Activated CD4-positive, alpha-beta T cell treated with anti-CD3 and anti-CD28 coated beads, Interleukin-2, amount 10 ng/mL, durations not matched to agents 7 days and 5 days (primary cell): ENCODE data around the gene XPO6. TPM values are rescaled to one million over a fixed set of nuclear protein-coding genes. Genes with fewer than 3 reads are reported as not detected.
A peak's percentile ranks its signal among the peaks of the same experiment; 100 is the strongest.

Source experiments
- CTCF ChIA-PET: fragments of 350-600 bp; sonication (Branson Sonifier 250); formaldehyde crosslinking; loops from one replicate; lab custom pipeline; 2021; ENCODE audit warnings: antibody characterized with exemption; lab: Charles Lee
- POLR2A ChIA-PET: fragments of 350-600 bp; sonication (Branson Sonifier 250); formaldehyde crosslinking; loops from one replicate; lab custom pipeline; 2021; ENCODE audit warnings: antibody characterized with exemption; lab: Charles Lee
- DNase-seq: peaks from one replicate; pipeline ENCODE4 v3.0.0-alpha.2; 2020
- H3K27ac Mint-ChIP-seq: one replicate; pipeline ENCODE4 v1.8.0; 2021; ENCODE audit warnings: mild to moderate bottlenecking, moderate library complexity, mixed read lengths
- H3K27me3 Mint-ChIP-seq: one replicate; pipeline ENCODE4 v1.8.0; 2021; ENCODE audit warnings: mixed read lengths
- H3K36me3 Mint-ChIP-seq: one replicate; pipeline ENCODE4 v1.8.0; 2021; ENCODE audit warnings: low read depth, mixed read lengths
- H3K4me1 Mint-ChIP-seq: one replicate; pipeline ENCODE4 v1.8.0; 2021; ENCODE audit warnings: mixed read lengths
- H3K4me3 Mint-ChIP-seq: one replicate; pipeline ENCODE4 v1.8.0; 2021; ENCODE audit warnings: mild to moderate bottlenecking, moderate library complexity, mixed read lengths
- H3K9me3 Mint-ChIP-seq: one replicate; pipeline ENCODE4 v1.8.0; 2021; ENCODE audit warnings: mixed read lengths
- total RNA-seq, 2 experiments: library from RNA; stranded (reverse); gene quantifications; one replicate each; pipeline ENCODE4 v1.2.3, GENCODE V29; 2021

Gene XPO6
- total RNA-seq, 2 experiments from 2014 or later = 237 to 304 TPM

DNA sequence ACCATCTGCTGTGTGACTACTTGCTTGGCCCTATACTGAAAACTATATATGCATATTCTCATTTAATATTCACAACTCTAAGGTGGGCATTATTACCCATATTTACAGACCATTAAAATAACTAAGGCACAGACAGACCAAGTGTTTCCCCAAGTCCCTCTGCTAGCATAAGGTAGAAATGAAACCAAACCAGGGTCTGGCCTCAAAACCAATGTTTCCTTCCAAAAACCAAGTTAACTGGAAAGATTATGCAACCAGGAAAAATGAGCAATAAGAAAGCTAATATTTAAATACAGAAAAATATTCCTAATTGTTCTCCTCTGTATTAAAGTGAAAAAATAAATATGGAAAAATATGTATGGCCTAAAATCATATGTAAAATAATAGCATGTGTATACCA, 50.1 kb downstream of the XPO6 start:
- POLR2A ChIA-PET = no interaction called here
- H3K9me3 Mint-ChIP-seq = no peaks in the 10 kb centered on the region
- no peaks in the 10 kb centered on the region for H3K27me3 Mint-ChIP-seq
- CTCF ChIA-PET = interaction anchor here (0.6 to 2.0 kb wide), 4 partner anchors 10 to 555 kb away, joined by 3 to 6 read pairs (median 4); no protein-coding TSS in a partner anchor
- DNase-seq = no peak
- peaks cover 63% of the 10 kb centered on the region for H3K36me3 Mint-ChIP-seq
- peak overlapping the region; percentile 46 for H3K27ac Mint-ChIP-seq
- H3K4me1 Mint-ChIP-seq = peaks cover 81% of the 10 kb centered on the region
- no peak overlapping the region for H3K4me3 Mint-ChIP-seq

DNA sequence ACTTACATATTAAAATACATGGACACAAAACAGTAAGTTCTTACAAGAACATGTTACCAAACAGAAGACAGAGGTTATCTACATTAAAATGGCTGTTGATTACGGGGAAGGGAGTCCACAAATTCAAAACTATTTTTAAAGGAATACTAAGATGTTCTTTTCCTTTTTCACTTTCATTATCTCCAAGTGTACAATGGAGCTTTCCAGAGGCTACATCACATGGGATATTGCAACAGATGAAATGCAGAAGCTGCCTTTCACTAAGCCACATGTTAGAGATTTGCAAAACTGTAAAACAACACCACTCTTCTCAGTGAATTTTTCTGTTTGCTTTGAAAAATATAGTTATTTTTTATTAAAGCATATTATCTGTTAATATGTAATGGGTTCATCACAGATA, 53.6 kb downstream of the XPO6 start:
- CTCF ChIA-PET = interaction anchor here (2.1 kb wide), 1 partner anchor 33 kb away, joined by 6 read pairs; no protein-coding TSS in a partner anchor
- H3K27ac Mint-ChIP-seq = peak overlapping the region; percentile 54
- H3K4me3 Mint-ChIP-seq = no peak overlapping the region
- peaks cover 67% of the 10 kb centered on the region for H3K4me1 Mint-ChIP-seq
- H3K27me3 Mint-ChIP-seq = no peaks in the 10 kb centered on the region
- no peak for DNase-seq
- POLR2A ChIA-PET = no interaction called here
- H3K9me3 Mint-ChIP-seq = no peaks in the 10 kb centered on the region
- peaks cover 62% of the 10 kb centered on the region for H3K36me3 Mint-ChIP-seq

DNA sequence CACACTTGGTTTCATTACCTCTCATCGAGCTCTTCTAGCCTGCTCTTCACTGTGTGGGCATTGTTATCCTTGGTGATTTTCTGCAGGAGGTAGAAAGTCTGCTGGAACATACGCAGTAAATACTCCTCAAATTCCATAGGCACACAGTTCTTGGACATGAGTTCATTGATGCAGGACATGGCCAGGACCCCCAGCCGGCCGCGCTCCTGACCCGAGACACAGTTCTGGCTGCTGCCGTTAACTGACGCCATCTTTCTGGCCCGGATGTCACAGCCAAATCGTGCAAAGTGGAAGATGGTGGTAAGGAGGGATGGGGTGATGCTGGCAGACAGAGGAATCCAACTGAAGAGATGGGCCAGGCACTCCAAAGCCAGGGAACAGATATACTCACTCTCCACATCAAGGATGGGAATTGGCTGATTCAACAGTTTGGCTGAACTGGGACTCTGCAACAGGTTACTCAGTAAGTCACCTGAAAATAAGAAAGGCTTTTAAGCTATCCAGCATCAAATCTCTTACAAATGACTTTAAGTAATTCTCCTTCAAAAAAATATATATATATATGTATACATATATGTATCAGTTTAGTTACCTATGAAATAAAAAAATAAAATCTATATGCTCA, 55.6 kb downstream of the XPO6 start:
- peaks cover 69% of the 10 kb centered on the region for H3K36me3 Mint-ChIP-seq
- no peak for DNase-seq
- no peak overlapping the region for H3K4me3 Mint-ChIP-seq
- POLR2A ChIA-PET = no interaction called here
- no peaks in the 10 kb centered on the region for H3K9me3 Mint-ChIP-seq
- H3K4me1 Mint-ChIP-seq = peaks cover 56% of the 10 kb centered on the region
- CTCF ChIA-PET = interaction anchor here (0.8 kb wide), 1 partner anchor 12 kb away, joined by 3 read pairs; no protein-coding TSS in a partner anchor
- H3K27ac Mint-ChIP-seq = peak overlapping the region; percentile 33
- no peaks in the 10 kb centered on the region for H3K27me3 Mint-ChIP-seq

DNA sequence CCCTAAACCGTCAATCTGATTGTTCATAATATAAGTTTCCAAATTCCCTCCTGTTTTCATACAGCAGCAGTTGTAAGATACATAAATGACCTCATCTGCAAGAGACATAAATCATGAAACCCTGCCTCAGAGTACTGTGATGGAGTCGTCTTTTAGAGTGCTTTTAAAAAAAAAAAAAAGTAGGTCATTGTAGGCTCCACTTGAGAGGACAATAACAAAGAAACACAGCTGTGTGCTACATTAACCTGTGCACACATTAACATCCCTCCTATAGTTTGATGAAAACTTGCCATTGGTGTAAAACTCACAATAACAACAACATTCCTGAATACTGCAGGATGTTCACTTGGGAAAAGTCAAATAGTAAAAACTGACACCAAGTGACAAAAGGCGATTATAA, 56.5 kb downstream of the XPO6 start:
- Mint-ChIP-seq H3K36me3 (peaks cover 73% of the 10 kb centered on the region), H3K27me3 (no peaks in the 10 kb centered on the region), H3K4me1 (peaks cover 58% of the 10 kb centered on the region), H3K4me3 (no peak overlapping the region), H3K9me3 (no peaks in the 10 kb centered on the region), H3K27ac (no peak overlapping the region)
- no peak for DNase-seq
- CTCF ChIA-PET = interaction anchor here (0.6 to 1.0 kb wide), 3 partner anchors 7 to 22 kb away, joined by 3 to 4 read pairs (median 3); no protein-coding TSS in a partner anchor
- POLR2A ChIA-PET = no interaction called here

DNA sequence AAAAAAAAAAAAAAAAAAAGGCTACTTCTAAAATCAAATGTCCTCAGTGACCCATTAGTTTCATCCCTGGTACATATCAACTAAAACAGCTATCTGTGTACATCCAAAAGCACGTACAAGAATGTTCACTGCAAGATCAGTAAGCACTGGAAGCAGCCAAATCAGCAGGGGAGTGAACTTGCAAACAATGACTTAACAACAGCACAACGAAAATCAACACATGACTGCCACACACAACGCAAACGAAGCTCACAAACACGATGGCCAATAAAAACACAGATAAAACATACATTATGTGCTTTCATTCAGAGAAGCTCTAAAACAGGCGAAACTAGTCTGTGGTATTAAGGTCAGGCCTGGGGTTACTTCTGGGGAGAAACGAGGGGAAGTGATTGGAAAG, 60.6 kb downstream of the XPO6 start:
- CTCF ChIA-PET = interaction anchor here (0.6 to 1.7 kb wide), 11 partner anchors 9 to 67 kb away, joined by 3 to 6 read pairs (median 3); no protein-coding TSS in a partner anchor
- Mint-ChIP-seq H3K27me3 (no peaks in the 10 kb centered on the region), H3K9me3 (no peaks in the 10 kb centered on the region), H3K4me3 (no peak overlapping the region), H3K4me1 (peaks cover 69% of the 10 kb centered on the region), H3K36me3 (peaks cover 82% of the 10 kb centered on the region), H3K27ac (peak overlapping the region; percentile 68)
- POLR2A ChIA-PET = no interaction called here
- DNase-seq = no peak

DNA sequence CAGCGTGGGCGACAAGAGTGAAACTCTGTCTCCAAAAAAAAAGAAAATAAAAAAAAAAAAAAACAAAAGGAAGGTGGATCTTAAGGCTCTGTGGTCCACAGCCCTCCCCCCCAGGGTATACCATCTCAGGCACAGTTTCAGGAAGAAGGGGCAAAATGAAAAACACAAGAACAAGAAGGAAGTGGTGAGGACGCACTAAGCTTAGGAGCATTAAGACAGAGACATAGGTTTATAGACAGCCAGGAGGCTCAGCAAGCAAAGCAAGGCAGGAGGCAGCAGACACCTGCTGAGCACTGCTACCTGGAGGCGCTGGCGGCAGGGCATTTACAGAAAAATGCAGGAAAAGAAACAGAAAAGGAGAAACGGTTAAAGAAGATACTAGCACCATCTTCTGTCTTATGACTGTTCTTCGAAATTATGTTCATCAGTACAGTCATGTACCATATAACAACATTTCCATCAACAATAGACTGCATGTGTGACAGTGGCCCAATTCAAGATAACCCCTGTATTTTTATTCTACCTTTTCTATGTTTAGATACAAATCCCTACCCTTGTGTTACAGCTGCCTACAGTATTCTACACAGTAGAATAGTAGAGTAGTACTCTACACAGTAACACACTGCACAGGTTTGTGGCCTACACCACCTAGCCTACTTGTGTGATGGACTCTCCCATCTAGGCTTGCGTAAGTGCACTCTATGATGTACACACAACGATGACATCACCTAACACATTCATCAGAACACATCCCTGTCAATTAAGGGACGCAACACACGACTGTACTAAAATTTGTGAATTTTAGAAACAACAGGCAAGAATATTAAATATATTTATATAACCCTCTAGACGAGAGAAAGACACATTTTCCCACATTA, 62.5 kb downstream of the XPO6 start:
- Mint-ChIP-seq H3K4me3 (peak overlapping the region; percentile 0), H3K27ac (peak overlapping the region; percentile 88), H3K27me3 (no peaks in the 10 kb centered on the region), H3K4me1 (peaks cover 74% of the 10 kb centered on the region), H3K9me3 (no peaks in the 10 kb centered on the region), H3K36me3 (peaks cover 79% of the 10 kb centered on the region)
- POLR2A ChIA-PET = no interaction called here
- CTCF ChIA-PET = interaction anchor here (1.0 kb wide), 2 partner anchors 13 to 26 kb away, joined by 3 read pairs; no protein-coding TSS in a partner anchor
- DNase-seq = peak; percentile 48

DNA sequence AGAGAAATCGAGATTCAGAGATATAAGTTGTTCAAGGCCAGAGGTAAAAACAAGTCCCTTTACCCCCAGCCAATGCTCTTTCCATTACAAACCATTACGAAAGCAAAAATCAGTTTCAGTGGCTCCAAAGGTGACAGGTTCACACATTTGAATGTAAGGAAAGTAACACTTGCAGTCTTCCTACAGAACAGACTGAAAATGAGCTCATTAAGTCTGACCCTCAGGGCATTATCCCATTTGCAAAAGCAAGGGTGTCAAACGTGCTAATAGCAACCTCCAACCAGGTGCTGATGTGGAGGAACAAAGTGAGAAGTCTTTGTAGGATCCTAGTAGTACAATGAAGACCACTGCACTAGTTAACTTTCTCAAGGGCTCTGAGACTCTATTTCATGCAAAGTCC, 65.2 kb downstream of the XPO6 start:
- Mint-ChIP-seq H3K36me3 (peaks cover 78% of the 10 kb centered on the region), H3K4me1 (peaks cover 92% of the 10 kb centered on the region), H3K27me3 (no peaks in the 10 kb centered on the region), H3K9me3 (no peaks in the 10 kb centered on the region), H3K4me3 (no peak overlapping the region), H3K27ac (peak overlapping the region; percentile 47)
- ChIA-PET POLR2A (no interaction called here), CTCF (no interaction called here)
- no peak for DNase-seq

DNA sequence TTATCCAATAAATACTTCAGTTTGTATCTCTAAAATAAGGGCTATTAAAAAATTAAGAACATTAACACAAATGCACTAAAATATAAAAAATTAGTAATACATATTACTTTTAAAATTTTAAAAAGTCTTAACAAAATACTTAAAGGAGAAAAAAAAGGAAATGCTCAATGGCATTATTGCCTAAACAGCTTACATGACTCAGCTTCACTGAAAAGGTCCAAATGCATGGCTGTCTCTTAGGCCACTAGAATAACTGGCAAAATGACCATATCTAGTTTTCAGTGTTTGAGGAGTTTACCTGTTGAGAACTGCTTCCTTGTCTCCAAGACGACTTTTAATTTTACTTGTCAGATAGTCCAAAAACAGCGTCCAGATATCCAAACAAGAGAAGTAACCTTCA, 66.0 kb downstream of the XPO6 start:
- POLR2A ChIA-PET = no interaction called here
- no peak overlapping the region for H3K27ac Mint-ChIP-seq
- H3K36me3 Mint-ChIP-seq = peaks cover 70% of the 10 kb centered on the region
- H3K4me3 Mint-ChIP-seq = no peak overlapping the region
- no peaks in the 10 kb centered on the region for H3K27me3 Mint-ChIP-seq
- CTCF ChIA-PET = no interaction called here
- no peak for DNase-seq
- peaks cover 92% of the 10 kb centered on the region for H3K4me1 Mint-ChIP-seq
- H3K9me3 Mint-ChIP-seq = no peaks in the 10 kb centered on the region

DNA sequence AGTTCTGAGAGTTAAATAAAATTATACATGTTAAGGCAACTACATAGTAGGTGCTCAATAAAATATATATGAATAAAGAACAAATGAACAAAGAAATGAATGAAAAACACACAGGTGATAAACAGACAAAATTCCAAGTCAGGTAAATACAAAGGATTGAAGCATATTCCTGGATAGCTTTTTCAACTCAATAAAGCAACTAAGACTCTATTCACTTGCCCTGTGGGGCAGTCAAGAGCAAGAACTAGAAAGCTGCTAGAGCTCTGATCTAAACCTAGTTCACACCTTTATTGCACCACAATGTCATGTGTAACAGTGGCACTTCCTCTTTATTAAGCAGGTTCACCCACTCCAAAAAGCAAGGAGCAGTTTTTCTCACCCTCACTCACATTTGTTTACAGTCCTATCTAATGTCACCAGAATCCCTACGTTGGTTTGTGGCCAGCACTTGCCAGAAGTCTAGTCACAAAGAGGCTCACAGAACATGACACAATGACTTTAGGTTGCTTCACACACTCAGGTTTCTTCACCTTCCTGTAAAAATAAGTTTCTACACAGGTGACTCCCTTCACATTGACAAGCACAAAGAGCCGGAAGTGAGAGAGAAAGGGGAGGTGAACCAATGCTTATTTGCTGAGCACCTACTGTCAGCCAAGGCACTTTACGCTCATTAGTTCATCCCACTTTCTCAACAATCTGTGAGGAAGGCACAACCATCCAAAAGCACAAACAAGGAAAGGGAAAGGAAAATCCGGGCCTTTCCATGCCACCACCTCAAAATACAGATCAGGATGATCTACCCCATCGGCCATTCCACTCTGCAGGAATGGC, 70.8 kb downstream of the XPO6 start:
- POLR2A ChIA-PET = interaction anchor here (1.0 kb wide), 2 partner anchors 68 to 71 kb away, joined by 3 read pairs; no protein-coding TSS in a partner anchor
- peaks cover 91% of the 10 kb centered on the region for H3K4me1 Mint-ChIP-seq

DNA sequence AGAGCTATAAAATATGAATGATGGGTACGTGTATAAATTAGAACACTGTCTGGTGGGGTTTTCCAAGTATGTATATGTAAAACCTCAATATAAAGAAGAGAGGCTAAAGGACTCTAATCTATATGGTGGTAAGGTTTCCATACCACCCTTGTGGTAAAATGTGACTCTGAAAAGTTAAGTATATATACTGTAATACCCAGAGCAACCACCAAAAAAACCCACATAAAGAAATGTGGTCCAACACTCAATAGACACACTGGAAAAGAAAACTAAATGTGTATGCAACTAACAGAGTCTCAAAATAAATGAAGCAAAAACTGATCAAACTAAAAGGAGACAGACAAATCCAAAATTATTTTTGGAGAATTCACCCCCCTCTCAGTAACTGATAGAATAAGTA, 72.2 kb downstream of the XPO6 start:
- Mint-ChIP-seq H3K36me3 (peaks cover 65% of the 10 kb centered on the region), H3K4me1 (peaks cover 77% of the 10 kb centered on the region), H3K27me3 (no peaks in the 10 kb centered on the region), H3K9me3 (no peaks in the 10 kb centered on the region), H3K4me3 (peak overlapping the region; percentile 55), H3K27ac (peak overlapping the region; percentile 99)
- peak; percentile 57 for DNase-seq
- ChIA-PET CTCF (interaction anchor here (1.4 to 1.5 kb wide), 2 partner anchors 11 to 79 kb away, joined by 4 to 11 read pairs; no protein-coding TSS in a partner anchor), POLR2A (no interaction called here)

More for the DNA sequence above, 70.8 kb downstream of the XPO6 start:
- no peaks in the 10 kb centered on the region for H3K9me3 Mint-ChIP-seq
- peaks cover 62% of the 10 kb centered on the region for H3K36me3 Mint-ChIP-seq
- DNase-seq = peak; percentile 87
- CTCF ChIA-PET = interaction anchor here (0.6 to 1.6 kb wide), 9 partner anchors 10 to 172 kb away, joined by 3 to 7 read pairs (median 4); no protein-coding TSS in a partner anchor
- no peaks in the 10 kb centered on the region for H3K27me3 Mint-ChIP-seq
- H3K27ac Mint-ChIP-seq = peak overlapping the region; percentile 99
- H3K4me3 Mint-ChIP-seq = peak overlapping the region; percentile 67

DNA sequence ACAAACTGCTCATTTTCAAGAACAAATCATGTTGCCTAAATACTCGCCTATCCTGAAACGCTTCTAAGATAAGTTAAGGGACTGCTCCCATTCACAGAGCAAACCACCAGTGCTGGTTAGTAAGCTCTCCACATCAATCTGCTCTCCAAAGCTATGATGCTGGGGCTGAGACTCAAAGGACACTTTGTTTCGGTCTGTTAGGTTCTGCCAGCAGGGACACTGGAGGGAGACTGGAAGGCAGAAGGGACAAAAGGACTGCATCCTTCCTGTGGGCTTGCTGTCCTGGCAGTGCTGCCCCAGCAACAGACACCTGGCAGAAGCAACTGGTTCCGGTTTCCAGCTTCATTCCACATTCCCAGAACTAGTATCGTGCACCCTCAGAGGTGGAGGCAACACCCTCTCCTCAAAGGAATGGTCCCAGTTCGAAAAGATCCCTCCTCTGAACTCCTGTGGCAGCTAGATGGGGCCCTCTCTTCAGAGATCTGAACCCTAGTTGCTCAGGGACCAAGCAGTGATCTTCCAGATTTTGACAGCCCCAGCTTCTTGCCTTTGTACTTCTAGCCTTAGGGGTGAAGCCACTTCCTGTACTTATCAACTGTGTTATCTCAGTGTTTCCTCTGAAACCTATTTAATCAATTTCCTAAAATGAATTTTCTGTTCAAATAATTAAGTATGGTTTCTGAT, 74.9 kb downstream of the XPO6 start:
- peak overlapping the region; percentile 85 for H3K27ac Mint-ChIP-seq
- no peaks in the 10 kb centered on the region for H3K9me3 Mint-ChIP-seq
- CTCF ChIA-PET = interaction anchor here (1.0 to 1.6 kb wide), 6 partner anchors 14 to 81 kb away, joined by 3 to 17 read pairs (median 3); no protein-coding TSS in a partner anchor
- no peaks in the 10 kb centered on the region for H3K27me3 Mint-ChIP-seq
- H3K4me1 Mint-ChIP-seq = peaks cover 53% of the 10 kb centered on the region
- peak; percentile 69 for DNase-seq
- H3K36me3 Mint-ChIP-seq = peaks cover 69% of the 10 kb centered on the region
- POLR2A ChIA-PET = interaction anchor here (0.9 kb wide), 1 partner anchor 74 kb away, joined by 3 read pairs; no protein-coding TSS in a partner anchor
- peak overlapping the region; percentile 35 for H3K4me3 Mint-ChIP-seq
